Right ventricle myocardium superior (tissue), 1 donor: ENCODE data around the gene MESP1. TPM values are rescaled to one million over a fixed set of nuclear protein-coding genes. Genes with fewer than 3 reads are reported as not detected.
A peak's percentile ranks its signal among the peaks of the same experiment; 100 is the strongest.

ENCODE experiments used
- ATAC-seq: fragments of 200-7000 bp; cut with Tn5 transposase; one replicate; pipeline ENCODE4 v1.9.1; 2020; ENCODE audit warnings: mild to moderate bottlenecking; ENCODE audit not compliant: poor library complexity
- DNase-seq: peaks from one replicate; pipeline ENCODE4 v3.0.0-alpha.2; 2020
- intact Hi-C: fragments of 100-400 bp; cut with DNase I; formaldehyde crosslinking; loops from one replicate; pipeline ENCODE4 v1.11.2; 2022
- total RNA-seq: library from RNA; stranded (reverse); fragmentation: NEBNext Ultra II Directional; extraction: Animal tissue kit (Norgen Biotek cat#: 25700); gene quantifications from one replicate; pipeline ENCODE4 v1.2.1, GENCODE V29; 2021
- donor health status: DM: no; HTN: yes; CAD: no; lungs with severe emphysema.

Gene MESP1
- total RNA-seq, 1 donor from 2014 or later: 11.6 TPM

DNA sequence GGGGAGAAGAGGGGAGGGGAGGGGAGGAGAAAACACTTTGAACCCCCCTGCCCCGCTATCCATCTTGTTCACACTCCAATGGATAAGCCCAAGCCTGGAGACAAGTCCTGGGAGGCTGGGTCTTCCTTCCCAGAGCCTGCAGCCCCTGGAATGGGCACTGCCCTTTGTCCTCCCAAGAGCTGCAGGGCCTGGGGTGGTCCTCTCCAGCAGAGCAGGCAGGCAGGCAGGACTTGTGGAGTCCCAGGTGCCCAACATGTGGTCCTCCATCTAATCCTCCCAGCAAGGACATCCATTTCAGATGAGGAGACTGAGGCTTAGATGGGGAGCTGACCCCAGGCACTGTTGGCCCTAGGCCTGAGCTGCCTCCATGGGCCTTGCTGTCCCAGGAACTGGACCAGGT, 14.6 kb upstream of the MESP1 start:
- ATAC-seq (no peak), DNase-seq (peak; percentile 31)
- intact Hi-C loops: no loop called here

DNA sequence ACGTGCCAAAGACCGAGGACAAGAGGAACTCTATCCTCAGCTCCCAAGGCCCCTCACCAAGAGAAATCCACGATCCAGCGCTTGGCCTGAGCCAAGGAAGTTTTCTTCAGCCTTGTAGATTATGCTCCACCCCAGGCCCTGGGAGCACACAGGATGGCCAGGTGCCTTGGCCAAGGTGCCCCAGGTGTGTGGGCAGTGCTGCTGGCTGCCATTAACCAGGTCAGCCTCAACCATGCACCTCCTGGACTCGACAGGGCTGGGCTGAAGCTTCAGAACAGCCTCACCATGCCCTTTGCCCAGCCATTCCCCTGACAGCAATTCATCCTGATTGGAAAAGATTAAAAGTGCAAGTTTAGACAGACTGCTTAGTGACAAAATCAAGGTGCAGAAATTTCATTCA, 10.9 kb upstream of the MESP1 start:
- DNase-seq (no peak), ATAC-seq (no peak)
- intact Hi-C loops: loop anchor here (5.0 kb wide), 2 partner anchors 115 to 310 kb away; no protein-coding TSS in a partner anchor

DNA sequence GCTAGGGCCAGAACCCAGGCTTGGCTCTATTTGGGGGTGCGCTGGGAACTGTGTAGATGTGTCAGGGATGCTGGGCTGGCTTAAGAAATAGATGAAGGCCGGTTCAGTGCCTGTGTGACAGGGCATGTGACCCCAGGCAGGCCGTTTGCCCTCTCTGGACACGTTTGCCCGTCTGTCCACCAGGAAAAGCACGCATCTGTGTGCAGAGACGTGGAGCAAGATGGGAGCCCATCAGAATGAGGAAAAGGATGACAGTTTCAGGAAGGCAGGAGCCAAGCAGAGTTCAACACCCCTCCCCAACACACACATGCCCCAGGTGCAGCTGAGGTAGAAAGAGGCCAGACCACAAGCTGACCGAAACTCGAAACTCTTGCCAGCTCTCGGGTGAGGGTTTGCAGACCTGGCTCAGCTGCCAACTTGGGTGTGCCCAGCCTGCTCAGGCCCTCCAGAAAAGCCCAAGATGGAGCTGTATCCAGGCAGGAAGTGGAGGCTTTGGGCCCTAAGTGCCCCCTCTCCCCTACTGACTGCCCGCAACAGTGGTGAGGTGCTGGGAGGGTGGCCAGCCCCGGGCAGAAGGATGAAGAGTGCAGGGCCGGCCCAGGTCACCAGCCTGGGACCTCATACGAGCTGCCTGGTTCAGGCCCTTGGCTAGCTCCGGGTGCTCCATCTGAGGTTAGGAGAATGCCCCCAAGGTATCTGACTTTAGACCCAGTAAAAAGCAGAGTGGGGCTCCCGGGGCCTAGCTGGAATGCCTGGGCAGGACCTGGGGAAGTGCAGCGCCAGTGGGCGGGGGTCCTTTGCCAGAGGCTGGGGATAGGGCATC, 10.2 kb upstream of the MESP1 start:
- DNase-seq (no peak), ATAC-seq (no peak)
- intact Hi-C loops: loop anchor here (5.0 kb wide), 2 partner anchors 116 to 311 kb away; no protein-coding TSS in a partner anchor

DNA sequence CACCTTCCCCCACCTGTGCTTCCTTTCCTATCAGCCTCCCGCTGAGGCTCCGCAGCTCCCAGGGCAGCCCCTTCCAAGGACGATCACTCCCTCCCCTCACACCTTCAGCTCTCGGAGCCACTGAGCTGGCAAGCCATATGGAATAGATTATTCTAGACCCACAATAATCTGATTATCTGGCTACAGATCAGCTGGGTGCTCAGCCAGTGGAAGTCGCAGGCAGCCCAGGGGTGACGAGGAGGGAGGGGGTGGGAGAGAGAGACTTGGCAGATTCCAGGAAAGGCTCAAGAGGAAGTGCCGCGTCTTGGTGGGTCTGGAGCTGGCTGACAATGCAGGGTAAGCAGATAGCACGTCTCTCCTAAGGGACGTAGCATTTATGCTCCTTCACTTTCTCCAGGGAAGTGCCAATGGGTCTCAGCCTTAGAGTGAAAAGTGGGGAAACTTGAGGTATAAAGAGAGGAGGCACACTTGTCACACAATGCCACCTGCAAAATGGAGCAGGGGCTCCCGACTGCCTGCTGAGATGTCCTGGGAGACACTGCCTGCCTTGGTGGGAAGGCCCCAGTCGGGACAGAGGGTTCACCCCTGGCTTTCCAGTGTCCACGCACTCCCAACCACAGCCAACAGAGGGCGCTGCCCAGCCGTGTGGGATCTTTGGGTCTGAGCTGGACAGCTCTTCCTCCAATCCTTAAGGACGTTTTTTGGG, 9.4 kb upstream of the MESP1 start:
- intact Hi-C loops: loop anchor here (5.0 kb wide), 2 partner anchors 117 to 312 kb away; no protein-coding TSS in a partner anchor
- ATAC-seq: peak; percentile 92
- DNase-seq: peak; percentile 92

DNA sequence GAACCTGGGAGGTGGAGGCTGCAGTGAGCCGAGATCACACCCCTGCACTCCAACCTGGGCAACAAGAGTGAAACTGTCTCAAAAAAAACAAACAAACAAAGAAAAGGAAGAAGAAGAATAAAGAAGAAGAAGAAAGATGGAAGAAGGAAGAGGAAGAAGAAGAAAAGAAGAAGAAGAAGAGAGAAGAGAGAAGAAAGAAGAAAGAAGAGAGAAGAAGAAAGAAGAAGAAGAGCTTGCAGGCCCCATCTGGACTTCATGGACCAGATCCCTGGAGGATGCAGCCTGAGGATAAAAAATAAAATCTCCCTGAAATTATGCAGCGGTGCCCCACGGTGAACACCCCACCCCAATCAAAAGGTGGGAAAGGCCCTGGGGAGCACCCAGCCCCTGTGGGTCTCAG, 8.8 kb upstream of the MESP1 start:
- intact Hi-C loops: loop anchor here (5.0 kb wide), 2 partner anchors 117 to 312 kb away; no protein-coding TSS in a partner anchor
- DNase-seq (no peak), ATAC-seq (no peak)

DNA sequence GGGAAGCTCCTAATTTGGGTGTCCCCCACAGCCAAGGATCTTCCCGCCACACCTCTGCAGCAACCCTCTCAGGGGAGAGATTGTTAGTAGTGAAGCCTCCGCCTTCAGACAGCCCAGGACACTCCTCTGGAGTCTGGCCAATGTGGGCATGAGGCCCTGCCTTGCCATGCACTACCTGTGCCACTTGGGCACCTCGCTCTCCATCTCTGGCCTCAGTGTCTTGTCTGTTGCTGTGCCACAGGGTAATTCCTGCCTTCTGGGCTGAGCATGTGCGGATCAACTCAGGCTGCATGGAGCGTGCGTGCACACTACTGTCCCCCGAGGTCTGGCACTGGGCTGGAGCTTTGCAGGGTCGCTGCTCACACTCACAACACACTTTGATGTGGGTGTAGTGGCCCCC, 7.9 kb upstream of the MESP1 start:
- DNase-seq: no peak
- intact Hi-C loops: no loop called here
- ATAC-seq: no peak

DNA sequence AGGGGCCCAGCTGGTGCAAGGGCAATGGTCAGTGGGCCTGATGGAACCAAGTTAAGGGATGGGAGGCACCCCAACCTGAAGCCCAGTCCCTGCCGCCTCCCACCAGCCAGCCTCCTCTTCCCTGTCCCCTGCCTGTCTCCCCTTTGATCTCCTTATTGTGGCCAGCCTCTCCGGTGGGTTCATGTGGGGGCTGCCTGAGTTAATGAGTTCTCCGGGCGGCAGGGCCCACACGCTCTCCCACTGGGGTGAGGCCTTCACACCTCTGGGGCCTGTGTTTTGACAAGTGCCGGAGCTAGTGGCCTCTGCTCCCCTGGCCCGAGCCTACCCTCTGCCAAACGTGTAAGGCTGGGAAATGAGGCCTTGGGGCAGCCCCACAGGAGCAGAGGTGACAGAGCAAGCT, 7.2 kb upstream of the MESP1 start:
- no peak for ATAC-seq
- intact Hi-C loops: no loop called here

DNA sequence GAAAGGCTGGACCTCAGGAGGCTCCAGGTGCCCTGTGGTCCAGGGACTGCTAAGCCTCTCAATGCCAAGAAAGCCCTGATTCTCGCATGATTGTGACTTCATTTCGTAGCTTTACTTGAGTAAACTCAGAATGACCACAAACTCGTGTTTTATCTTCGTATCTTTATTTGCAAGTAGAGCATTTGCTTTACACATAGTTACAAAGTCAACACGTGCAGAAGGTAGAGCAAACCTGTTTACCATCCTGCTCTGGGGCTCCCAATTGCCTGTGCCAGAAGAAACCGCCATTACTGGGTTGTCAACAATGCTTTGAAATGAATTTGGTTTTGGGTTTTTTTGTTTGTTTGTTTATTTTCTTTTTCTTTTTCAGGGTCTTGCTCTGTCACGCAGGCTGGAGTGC, 5.8 kb upstream of the MESP1 start:
- ATAC-seq: no peak
- DNase-seq: no peak
- intact Hi-C loops: no loop called here

More for the DNA sequence above, 7.2 kb upstream of the MESP1 start:
- DNase-seq: no peak

DNA sequence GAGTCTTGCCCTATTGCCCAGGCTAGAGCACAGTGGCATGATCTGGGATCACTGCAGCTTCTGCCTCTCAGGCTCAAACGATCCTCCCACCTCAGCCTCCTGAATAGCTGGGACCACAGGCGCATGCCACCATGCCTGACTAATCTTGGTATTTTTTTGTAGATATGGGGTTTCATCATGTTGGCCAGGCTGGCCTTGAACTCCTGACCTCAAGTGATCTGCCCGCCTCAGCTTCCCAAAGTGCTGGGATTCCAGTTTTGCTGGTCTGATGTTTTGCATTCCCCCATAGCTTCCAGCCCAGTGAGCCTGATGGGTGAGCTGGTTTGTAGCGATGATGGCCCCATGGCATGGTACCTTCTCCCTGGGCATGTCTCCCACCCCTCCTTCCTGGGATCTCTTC, 4.7 kb upstream of the MESP1 start:
- intact Hi-C loops: no loop called here
- ATAC-seq: no peak

DNA sequence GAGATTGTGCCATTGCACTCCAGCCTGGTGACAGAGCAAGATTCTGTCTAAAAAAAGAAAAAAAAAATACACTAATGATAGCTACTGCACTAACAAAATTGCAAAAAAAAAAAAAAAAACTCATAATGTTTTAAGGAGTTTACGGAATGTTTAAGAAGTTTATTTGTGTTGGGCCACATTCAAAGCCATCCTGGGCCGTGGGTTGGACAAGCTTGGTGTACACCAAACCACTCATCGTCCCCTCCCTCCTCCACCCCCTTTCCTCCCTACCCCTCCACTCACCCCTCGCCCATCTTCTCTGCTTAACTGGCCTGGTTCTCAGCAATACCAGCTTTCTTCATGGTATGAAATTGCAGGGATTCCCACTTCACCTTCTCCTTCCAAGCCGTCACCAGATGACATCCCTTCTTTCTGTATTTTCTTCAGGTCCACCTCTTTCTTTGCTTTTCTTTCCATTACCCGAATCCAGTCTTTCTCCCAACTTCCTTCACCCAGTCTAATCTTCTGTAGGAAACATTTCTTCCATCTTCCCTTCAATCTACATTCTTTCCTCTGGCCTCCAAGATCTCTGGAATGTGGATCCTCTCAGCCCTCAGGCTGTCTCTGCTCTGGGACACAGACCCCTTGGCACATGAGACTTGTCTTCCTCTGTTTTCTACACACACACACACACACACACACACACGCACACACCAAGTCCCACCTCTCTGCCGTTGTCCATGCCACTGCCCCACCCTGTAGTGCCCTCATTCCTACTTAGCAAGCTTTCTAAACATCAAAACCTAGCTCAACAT, 3.5 kb upstream of the MESP1 start:
- DNase-seq (no peak), ATAC-seq (no peak)
- intact Hi-C loops: no loop called here

More for the DNA sequence above, 4.7 kb upstream of the MESP1 start:
- no peak for DNase-seq

DNA sequence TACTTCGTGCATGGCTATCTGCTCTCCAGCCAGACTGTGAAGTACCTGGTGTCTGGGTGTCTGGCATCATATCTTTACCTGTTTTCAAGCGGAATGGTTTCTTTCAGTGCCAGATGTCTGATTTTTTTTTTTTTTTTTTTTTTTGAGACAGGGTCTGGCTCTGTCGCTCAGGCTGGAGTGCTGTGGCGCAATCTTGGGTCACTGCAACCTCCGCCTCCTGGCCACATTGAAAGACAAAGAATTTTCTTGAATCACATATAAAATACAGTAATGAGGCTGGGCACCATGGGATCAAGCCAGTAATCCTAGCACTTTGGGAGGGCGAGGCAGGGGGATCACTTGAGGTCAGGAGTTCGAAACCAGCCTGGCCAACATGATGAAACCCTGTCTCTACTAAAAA, 2.8 kb upstream of the MESP1 start:
- no peak for ATAC-seq
- intact Hi-C loops: no loop called here
- DNase-seq: no peak

DNA sequence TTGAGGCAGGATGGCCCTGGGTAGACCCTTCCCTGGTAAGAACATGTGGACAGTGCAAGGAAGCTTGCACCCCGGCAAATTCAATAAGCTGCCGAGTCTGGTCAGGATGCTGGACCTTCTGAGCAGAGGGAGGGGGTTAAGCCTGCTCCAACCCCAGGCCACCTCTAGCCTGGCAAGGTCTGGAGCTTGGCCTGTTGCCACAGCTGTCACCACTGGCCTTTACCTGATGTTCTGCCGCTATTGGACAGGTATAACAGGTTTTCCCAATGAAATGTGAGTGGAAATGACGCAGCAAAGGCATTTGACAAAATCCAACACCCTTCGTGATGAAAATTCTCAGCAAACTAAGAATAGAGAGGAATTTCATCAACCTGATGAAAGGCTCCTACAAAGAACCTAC, 699 bp upstream of the MESP1 start:
- no peak for ATAC-seq
- intact Hi-C loops: no loop called here
- DNase-seq: no peak

DNA sequence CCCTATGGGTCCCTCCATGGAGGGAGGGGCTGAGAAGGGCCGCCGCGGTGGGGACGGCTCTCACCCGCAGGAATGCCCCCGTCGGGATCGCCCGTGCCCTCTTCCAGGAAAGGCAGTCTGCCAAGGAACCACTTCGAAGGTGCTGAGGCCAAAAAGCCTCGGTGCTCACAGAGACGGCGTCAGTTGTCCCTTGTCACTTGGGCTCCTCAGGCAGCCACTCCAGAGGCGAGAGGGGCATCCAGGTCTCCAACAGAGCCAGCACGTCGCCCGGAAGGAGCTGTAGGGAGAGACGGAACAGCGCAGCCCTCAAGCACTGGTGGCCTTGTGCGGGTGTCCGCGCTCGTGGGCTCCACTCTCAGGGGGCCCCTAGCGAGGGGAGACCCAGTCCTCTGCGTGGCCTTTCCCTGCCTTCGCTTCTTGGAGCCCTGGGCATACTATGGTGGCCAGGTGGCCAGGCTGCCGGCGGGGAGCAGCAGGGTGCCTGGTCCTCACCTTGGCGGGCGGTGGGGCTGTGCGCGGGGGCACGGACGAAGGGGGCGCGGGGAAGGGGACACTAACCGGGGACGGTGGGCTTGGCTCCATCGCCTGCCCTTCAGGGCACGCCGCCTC, 994 bp downstream of the MESP1 start:
- DNase-seq: no peak
- intact Hi-C loops: loop anchor here (5.0 to 10.0 kb wide), 2 partner anchors 105 to 122 kb away; no protein-coding TSS in a partner anchor
- ATAC-seq: peak; percentile 32

DNA sequence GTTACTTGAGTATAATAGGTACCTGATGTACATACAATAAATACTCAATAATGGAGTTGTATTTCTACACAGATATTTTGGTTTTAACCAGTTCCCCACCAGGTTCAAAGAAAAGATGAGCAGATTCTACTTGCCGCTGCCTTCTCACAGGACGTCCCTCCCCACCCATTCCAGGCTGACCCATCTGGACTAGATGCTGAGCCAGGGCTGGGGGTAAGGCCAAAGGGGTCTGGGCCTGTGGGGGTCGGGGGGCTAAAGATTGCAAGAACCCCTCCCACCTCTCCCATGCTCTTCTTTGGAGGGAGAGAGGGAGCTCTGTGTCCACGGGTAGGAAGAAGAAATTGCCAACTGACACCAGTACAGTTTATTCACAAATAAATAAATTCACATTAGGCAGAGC, 1.5 kb downstream of the MESP1 start:
- ATAC-seq (no peak), DNase-seq (no peak)
- intact Hi-C loops: loop anchor here (5.0 to 10.0 kb wide), 2 partner anchors 105 to 123 kb away; no protein-coding TSS in a partner anchor

DNA sequence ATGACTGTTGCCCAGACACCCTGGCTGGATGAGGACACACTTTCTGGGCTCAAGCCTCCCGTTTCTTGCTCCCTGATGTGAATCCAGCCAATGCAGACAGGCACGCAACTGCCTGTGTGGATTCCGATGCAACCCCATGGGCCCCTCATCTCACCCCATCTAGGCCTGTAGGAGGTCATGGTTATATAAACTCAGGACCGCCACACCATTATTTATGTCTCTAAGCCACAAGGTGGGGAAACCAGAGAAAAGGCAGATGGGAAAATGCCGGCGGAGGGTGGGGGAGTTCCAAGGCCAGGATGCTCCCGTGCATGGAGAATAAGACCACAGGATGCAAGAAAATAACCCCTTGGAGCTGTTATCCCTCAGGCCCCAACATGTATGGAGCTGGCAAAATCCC, 2.0 kb downstream of the MESP1 start:
- DNase-seq: no peak
- intact Hi-C loops: loop anchor here (5.0 to 10.0 kb wide), 2 partner anchors 104 to 123 kb away; no protein-coding TSS in a partner anchor
- no peak for ATAC-seq

DNA sequence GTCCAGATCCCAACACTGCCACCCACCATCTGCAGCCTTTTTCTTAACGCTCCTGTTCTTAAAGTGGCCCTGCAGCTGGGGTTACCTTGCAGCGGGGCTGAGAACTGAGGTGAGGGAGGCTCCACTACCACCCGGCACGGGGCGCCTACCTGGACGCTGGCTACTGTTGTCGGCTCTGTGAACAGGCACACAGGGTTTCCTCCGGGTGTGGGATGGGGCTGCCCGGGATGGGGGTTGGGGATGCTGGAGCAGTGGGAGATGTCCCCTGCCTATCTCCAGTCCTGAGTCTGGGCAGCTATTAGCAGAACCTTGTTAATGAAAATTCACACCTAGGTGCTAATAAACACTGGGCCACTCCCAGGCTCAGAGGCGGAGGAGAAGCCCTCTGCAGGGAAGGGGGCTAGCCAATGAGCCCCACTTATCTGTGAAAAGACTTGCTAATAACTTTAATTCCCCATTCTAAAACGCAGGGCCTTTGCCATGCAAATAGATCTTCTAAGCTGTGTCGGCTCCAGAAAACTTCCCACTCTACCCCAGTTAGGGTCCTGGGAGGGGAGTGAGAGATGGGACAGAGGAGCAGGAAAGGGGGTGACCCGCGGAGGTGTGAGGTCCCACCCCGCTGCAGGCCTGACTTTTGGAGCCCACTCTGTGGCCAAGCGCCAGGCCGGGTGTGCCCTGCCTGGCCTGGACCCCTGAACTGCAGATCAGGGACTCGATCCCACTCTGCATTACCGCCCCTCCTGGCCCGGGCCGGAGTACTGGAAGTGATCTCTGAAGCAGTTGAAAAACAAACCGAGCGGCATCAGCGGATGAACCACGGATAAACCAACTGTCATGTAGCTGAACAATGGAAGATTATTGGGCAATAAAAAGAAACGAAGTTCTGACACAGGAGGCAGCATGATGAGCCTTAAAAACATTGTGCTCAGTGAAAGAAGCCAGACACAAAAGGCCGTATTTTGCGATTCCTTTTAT, 3.1 kb downstream of the MESP1 start:
- DNase-seq (no peak), ATAC-seq (no peak)
- intact Hi-C loops: loop anchor here (5.0 to 10.0 kb wide), 2 partner anchors 103 to 124 kb away; no protein-coding TSS in a partner anchor

DNA sequence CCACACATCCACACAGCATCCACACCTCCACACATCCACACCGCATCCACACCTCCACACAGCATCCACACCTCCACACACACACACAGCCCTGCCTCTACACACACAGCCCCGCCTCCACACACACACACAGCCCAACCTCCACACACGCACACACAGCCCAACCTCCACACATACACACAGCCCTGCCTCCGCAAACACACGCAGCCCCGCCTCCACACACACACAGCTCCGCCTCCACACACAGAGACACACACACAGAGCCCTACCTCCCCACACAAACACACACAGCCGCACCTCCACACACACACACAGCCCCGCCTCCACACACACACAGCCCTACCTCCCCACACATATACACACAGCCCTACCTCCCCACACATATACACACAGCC, 4.7 kb downstream of the MESP1 start:
- intact Hi-C loops: loop anchor here (5.0 to 10.0 kb wide), 2 partner anchors 102 to 126 kb away; no protein-coding TSS in a partner anchor
- DNase-seq: no peak
- ATAC-seq: no peak
